PFSK-1 (cell line): ENCODE measurements around the gene KCNK10.

Experiments
- POLR2AphosphoS5 ChIP-seq: IDR thresholded peaks from 2 replicates; pipeline ENCODE4 v1.6.1; 2012; ENCODE audit warnings: low read depth, mild to moderate bottlenecking, control low read depth, low read length, moderate library complexity
- REST ChIP-seq, 2 experiments: IDR thresholded peaks; 2 replicates each; pipeline versions ENCODE4 v1.6.1 to v1.8.0; 2011 to 2012; ENCODE audit warnings: low read depth in 2 of 2, low read length in 2 of 2, control low read depth in 1 of 2, inconsistent platforms in 1 of 2, mild to moderate bottlenecking in 1 of 2, moderate library complexity in 1 of 2; ENCODE audit not compliant: insufficient read depth in 1 of 2
- SIN3A ChIP-seq: IDR thresholded peaks from 2 replicates; pipeline ENCODE4 v1.6.1; 2012; ENCODE audit warnings: mild to moderate bottlenecking, low read length, moderate library complexity, borderline replicate concordance; ENCODE audit not compliant: insufficient read depth
- TAF1 ChIP-seq: IDR thresholded peaks from 2 replicates; pipeline ENCODE4 v1.6.1; 2012; ENCODE audit warnings: low read length, control low read depth, borderline replicate concordance; ENCODE audit not compliant: insufficient read depth

DNA sequence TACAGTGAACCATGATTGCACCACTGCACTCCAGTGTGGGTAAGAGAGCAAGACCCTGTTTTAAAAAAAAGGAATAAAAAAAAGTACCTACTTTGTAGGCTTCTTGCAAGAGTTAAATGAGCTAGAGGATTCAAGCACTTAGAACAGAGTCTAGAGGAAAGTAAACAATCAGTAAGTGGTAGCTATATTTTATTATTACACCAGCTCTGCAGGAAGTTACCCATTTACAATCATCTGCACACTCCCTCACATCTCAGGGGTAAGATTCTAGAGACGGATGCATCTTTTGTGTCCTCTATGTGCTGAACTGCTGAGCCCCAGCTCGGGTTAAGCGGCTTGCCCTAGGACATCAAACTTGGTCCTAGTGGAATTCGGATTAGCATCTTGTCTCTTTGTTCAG is 67.3 kb downstream of the KCNK10 start:
- no peak for TF ChIP-seq POLR2AphosphoS5
- TF ChIP-seq SIN3A: no peak
- TF ChIP-seq REST (IDR thresholded peaks at IDR 0.05; ENCODE audit: insufficient read depth in 1 of 2, low read depth in 2 of 2, low read length in 2 of 2): no peak
- TF ChIP-seq TAF1: no peak
